RKO (cell line): ENCODE results near the gene GANC.

Experiments
- DNase-seq: peaks from one replicate; pipeline ENCODE4 v3.0.0-alpha.2; 2016; ENCODE audit warnings: low spot score

Gene GANC

GRCh38 chr15:42344763-42345162, 71.8 kb downstream of the GANC start:
- DNase-seq: peak; percentile 19

GRCh38 chr15:42345504-42345903, 72.5 kb downstream of the GANC start:
- no peak for DNase-seq

GRCh38 chr15:42348083-42348482, 75.1 kb downstream of the GANC start:
- peak; percentile 21 for DNase-seq

GRCh38 chr15:42349186-42349585, 76.2 kb downstream of the GANC start:
- DNase-seq: no peak

GRCh38 chr15:42352401-42352800, 79.4 kb downstream of the GANC start:
- no peak for DNase-seq

GRCh38 chr15:42353061-42353460, 80.1 kb downstream of the GANC start:
- DNase-seq: no peak

GRCh38 chr15:42354824-42355223, 81.8 kb downstream of the GANC start:
- DNase-seq: no peak

- no peak for DNase-seq
Measured at GRCh38 chr15:42355291-42355690, 82.3 kb downstream of the GANC start.

GRCh38 chr15:42356851-42357250, 83.8 kb downstream of the GANC start:
- DNase-seq: no peak

- DNase-seq: no peak
Measured at GRCh38 chr15:42358141-42358540, 85.1 kb downstream of the GANC start.

GRCh38 chr15:42359249-42359648, 86.2 kb downstream of the GANC start, which contains the start of gene CAPN3:
Gene CAPN3 (plus strand): TSS chr15:42359501. CDS start chr15:42359806, 305 bp downstream.
- DNase-seq: no peak

GRCh38 chr15:42359985-42360384, 87.0 kb downstream of the GANC start:
- DNase-seq: no peak

- no peak for DNase-seq
Measured at GRCh38 chr15:42360535-42361112, 87.6 kb downstream of the GANC start.

- no peak for DNase-seq
Measured at GRCh38 chr15:42363487-42363886, 90.5 kb downstream of the GANC start.

GRCh38 chr15:42363942-42364341, 90.9 kb downstream of the GANC start:
- DNase-seq: no peak

GRCh38 chr15:42364529-42364928, 91.5 kb downstream of the GANC start:
- DNase-seq: no peak

GRCh38 chr15:42365921-42366550, 93.0 kb downstream of the GANC start:
- DNase-seq: no peak

GRCh38 chr15:42367041-42367440, 94.0 kb downstream of the GANC start:
- no peak for DNase-seq

- DNase-seq: no peak
Measured at GRCh38 chr15:42368096-42368495, 95.1 kb downstream of the GANC start.

- DNase-seq: peak; percentile 60
Measured at GRCh38 chr15:42371096-42371495, 98.1 kb downstream of the GANC start.

GRCh38 chr15:42373274-42373673, 100.3 kb downstream of the GANC start:
- no peak for DNase-seq

- no peak for DNase-seq
Measured at GRCh38 chr15:42373936-42374335, 100.9 kb downstream of the GANC start.

GRCh38 chr15:42374810-42375209, 101.8 kb downstream of the GANC start:
- DNase-seq: no peak

- no peak for DNase-seq
Measured at GRCh38 chr15:42375252-42375651, 102.3 kb downstream of the GANC start.
